NCI-H2227 treated with DMSO at 0.1 percent for 48 hours (cell line): Measurements from ENCODE around the gene CAVIN2.
A peak's percentile ranks its signal among the peaks of the same experiment; 100 is the strongest.

Experiments
- DNase-seq: peaks from one replicate; lab custom pipeline; 2025; lab: John Stamatoyannopoulos, UW

Gene CAVIN2, protein sequence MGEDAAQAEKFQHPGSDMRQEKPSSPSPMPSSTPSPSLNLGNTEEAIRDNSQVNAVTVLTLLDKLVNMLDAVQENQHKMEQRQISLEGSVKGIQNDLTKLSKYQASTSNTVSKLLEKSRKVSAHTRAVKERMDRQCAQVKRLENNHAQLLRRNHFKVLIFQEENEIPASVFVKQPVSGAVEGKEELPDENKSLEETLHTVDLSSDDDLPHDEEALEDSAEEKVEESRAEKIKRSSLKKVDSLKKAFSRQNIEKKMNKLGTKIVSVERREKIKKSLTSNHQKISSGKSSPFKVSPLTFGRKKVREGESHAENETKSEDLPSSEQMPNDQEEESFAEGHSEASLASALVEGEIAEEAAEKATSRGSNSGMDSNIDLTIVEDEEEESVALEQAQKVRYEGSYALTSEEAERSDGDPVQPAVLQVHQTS

DNA sequence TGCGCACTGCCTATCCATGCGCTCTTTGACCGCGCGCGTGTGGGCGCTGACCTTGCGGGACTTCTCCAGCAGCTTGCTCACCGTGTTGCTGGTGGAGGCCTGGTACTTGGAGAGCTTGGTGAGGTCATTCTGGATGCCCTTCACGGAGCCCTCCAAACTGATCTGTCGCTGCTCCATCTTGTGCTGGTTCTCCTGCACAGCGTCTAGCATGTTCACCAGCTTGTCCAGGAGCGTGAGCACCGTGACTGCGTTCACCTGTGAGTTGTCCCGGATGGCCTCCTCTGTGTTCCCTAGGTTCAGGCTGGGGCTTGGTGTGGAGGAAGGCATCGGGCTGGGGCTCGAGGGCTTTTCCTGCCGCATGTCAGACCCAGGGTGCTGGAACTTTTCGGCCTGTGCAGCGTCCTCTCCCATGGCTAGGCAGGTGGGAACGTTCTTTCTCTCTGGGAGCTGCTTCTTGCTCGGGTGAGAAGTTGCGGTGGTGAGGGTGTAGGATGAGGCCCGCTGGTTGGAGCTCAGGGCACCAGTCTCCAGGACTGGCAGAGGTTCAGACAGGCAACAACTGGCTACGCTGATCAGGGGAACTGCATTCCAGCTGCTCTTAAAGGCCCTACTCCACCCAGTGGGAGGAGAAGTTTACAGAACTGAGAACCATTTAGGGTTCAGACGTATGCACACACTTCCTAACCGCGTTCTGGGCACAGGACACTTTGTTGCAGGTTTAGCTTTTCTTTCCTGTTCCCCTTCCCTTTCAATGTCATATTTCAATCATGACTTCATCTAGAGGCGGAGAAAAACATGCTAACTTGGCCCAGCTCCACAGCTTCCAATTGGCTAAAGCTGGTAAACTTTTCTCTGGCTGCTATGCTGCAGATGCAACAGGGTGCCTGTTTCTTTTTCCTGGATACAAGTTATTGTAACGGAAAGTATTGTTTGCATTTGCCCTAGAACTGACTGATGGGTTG lies at the start of gene CAVIN2:
CAVIN2 (minus strand) TSS at position 574 of the 962 bp plus-strand sequence; CDS start at position 411, 163 bp downstream.
- DNase-seq = no peak

DNA sequence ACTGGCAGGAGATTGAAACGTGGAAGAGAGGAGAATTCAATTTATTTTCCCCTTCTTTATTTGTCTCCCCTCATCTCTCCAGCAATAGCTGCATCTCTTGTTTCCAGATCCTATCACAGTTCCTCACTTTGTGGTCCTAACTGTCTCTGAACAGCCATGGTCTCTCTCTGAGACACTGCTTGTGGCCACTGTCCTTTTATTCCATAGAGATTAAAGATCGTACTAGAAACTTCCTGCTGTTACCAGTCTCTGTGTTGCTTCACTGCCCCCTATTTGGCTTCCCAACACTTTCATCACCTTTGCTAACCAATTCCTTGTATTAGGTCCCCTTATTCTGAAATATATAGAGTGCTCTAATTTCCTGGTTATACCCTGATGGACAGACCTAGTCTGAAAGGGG lies 48.9 kb upstream of the CAVIN2 start:
- DNase-seq = no peak

DNA sequence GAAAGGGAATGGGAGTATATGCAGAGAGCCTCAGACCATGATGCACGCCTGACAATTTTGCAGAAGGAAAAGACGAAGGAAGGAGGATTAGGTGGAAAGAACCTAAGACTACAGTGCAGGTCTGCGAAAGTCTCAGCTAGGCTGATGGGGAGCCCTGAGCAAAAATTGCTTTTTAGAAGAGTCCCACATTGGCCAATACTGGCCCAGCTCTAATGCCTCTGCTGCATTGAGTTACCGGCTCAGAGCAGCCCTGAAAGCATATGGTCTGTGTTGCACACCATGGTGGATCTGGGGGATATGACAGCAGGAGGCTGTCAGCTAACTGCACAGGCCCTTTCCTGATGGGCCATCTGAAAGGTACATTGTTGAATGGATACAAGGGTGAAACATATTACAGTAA lies 48.3 kb upstream of the CAVIN2 start:
- no peak for DNase-seq

DNA sequence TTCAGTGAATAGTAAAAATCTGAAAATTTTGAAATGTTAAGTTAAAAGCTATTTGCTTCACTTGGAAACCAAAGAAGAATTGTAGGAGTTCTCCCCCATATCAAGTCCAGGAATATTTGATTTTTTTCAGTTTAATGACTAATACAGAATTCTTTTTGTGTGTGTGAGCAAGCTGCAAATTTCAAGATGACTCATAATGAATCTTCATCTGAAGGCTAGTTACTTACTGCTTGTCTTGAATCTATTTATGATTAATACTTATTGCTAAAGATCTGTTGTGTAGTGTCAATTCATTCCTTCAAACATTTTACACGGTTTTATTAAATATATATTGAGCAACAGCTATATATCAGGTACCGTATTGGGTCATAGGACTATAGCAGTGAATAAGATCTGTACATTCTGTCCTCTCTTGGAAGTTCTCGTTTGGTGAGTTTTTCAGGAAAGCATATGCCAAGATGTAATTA lies 47.8 kb upstream of the CAVIN2 start:
- DNase-seq = no peak

DNA sequence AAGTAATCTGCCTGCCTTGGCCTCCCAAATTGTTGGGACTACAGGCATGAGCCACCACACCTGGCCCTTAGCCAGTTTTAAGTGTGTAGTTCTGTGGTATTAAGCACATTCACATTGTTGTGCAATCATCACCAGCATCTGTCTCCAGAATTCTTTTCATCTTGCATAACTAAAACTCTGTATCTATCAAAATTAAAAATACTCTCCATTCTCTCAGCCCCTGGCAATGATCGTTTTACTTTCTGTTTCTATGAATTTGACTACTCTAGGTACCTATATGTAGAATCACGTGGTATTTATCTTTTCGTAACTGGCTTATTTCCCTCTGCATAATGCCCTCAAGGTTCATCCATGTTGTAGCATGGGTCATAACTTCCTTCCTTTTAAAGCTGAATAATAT lies 45.5 kb upstream of the CAVIN2 start:
- DNase-seq = no peak

DNA sequence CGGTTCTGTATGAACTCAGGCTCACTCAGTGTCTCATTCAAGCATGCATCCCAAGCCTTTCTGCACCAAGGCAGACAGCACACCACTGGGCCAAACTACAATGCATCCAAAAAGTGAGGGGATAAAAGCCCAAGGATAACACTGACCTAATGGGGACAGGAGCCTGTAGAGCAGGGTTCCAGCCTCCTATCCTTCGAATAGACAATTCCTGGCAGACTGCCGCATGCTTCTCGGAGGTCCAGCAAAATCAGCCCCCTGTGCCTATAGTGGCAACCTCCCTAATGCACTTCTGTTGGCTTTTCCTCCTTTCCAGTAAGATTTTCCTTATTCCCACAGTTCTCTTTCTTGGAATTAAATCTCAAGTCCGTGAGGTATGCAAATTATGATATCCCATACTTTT lies 44.8 kb upstream of the CAVIN2 start:
- DNase-seq = no peak

DNA sequence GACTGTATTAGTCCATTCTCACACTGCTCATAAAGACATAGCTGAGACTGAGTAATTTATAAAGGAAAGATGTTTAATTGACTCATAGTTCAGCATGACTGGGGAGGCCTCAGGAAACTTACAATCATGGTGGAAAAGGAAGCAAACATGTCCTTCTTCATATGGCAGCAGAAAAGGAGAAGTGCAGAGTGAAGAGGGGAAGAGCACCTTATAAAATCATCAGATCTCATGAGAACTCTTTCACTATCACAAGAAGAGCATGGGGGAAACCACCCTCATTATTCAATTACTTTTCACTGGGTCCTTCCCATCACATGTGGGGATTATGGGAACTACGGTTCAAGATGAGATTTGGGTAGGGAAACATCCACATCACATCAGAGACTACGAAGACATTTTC lies 43.0 kb upstream of the CAVIN2 start:
- no peak for DNase-seq

DNA sequence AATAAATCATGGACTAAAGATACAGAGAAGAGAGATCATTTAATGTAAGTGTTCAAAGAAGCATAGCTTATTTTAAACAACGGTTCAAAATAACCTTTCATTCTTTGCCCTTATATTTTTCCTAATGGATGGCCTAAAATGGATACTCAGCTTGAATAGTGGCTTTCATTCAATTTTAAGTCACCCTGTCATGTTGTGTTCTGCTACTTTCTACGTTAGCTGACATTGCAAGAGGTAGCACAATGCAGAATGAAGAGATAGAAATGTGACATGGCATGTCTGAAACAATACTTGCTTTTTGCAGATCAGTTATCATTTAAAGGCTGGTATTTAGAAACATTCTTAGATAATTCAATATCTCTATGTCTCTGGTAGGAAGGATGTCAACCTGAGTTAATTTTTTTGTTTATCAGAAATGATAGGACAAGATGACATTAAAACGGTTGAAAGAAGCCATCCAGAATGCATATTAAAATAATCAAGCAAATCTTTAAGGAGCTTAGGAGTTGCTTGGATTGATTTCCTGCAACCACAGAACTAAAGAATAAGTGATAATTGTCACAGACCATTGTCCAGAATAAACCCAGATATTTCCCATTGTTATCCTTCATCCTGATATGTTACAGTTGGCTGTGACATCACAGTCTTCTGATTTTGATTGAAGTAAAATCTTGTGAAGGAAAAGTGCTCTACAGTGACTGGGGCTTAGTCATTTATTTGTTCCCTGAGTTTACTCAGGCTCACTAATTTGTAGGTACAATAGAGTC lies 41.7 kb upstream of the CAVIN2 start:
- DNase-seq = no peak

DNA sequence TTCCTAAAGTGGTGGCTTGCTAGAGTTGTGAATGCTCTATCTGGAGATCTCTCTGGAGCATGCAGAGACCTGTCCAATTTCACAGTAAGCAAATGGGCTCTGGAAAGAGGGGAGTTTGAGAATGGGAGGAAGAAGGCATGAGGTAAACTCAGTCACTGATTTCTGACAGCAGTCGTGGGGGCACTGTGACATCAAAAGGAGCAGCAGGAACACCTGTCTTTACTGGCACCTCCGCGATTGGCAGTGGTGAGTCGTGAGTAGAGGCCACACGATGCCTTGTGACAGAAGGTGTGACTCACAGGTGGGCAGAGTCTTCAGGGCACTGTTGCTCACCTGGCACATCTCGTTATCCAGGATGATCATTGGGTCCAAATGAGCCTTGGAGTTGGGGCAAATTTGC lies 38.8 kb upstream of the CAVIN2 start:
- no peak for DNase-seq

DNA sequence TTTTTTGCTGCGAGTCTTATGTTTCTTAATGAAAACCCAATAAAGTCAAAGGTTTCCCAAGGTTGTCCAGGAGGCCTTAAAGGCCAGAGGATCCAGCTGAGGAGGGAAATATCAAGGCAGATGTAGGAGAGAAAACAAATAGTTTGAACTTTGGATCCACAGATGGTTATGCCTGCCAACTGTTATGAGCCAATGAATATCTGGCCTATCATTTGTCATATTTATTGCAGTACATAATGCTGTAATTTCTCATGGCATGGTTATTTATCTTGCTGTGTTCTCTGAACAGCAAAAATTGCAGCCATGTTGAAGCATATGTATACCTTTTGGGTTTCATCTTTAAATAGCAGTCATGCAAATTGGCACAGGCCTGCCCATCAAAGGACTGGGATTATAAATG lies 38.2 kb upstream of the CAVIN2 start:
- no peak for DNase-seq

DNA sequence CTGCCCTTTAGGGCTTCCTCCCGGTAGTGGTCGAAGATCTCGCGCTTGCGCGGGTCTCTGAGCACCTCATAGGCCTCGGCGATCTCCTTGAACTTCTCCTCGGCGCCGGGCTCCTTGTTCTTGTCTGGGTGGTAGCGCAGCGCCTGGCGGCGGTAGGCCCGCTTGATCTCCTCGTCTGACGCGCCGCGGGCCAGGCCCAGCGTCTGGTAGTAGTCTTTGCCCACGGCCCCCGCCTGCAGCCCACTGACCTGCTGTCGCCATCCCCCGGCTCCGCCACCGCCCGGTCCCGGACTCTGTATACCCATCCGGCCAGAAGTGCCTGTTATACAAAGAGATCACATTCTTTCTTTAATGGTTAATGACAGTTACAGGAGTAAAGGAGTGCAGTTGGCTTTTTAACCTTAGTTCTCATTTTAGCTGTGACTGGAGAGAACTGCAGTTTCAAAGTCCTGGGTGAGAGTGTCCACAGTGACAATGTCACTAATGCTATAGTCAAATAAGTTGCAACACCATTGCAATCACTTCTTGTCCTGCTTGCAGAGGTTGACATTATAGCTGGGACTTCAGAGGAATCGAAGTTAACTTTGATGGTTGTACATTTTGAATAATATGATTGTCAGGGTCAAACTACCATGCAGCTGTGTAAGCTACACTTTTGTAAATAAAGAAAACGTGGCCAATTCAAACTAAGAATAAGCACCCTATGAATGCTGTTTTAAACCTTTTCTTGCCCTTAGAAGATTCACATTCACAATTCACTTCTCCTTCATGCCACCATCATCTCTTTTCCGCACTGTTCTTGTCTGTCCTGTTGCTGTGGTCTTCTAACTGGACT lies 35.3 kb upstream of the CAVIN2 start:
- no peak for DNase-seq

DNA sequence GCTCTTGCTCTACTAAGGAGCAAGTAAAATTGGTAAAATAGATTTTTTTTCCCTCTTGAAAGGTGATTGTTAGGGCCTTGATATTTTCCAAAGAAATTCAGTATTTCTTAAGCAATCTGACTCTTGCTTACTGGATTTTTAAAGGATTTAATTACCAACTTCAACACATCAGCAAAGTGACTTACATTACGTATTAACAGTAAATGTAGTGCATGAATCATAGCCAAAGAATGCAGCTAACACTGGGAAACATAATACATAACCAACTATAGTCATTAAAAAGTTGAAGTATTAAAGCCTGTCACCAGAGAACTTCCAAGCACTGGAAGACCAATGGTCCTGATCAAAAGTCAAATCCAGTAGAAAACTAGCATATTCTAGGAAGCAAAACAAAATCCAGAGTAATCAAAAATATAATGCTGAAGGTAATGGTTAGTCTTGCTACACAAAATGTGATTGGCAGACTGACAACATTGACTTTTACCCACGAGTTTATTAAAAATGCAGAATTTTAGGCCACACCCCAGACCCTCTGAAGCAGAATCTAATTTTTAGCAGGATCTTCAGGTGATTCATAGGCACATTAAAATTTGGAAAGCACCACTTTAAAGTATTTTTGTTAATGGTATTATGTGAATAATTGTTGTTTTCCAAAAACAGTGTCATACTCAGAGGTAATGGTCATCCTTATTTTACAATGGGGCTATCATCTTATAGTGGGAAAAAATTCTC lies 31.8 kb upstream of the CAVIN2 start:
- DNase-seq = no peak

DNA sequence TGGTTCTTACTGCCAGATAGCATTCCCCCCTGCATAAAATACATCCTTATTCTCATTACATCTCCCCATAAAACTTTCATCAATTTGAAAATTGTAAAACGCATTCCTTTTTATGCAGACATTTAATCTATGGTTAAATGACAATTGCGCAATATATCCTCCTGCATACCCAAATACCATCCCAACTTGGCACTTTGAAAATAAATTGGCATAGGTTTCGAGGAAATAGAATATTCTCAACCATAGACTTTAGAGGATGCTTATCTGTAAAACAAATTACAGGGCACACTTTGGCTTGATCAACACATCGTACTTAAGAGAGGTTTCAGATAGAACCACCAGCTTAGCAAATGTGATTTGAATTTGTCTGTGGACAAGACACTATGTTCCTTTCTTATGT lies 31.0 kb upstream of the CAVIN2 start:
- no peak for DNase-seq

DNA sequence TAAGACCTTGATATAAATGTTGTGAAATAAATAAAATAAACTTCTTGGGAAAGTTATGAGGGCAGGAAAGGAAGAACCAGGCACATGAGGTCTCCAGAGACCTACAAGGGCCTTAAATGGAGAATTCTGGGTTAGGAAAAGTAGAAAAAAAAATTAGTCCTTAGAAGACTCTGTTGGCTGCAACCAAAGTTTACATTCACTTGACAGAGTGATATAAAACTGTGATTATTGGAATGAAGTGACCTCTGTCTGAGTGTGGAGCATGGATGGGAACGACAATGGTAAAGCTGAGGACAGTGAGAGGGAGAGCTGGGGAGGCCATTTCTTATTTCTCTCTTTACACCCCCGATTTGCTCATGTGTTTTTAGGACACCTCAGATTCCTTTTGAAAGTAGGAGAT lies 29.0 kb upstream of the CAVIN2 start:
- DNase-seq = no peak

DNA sequence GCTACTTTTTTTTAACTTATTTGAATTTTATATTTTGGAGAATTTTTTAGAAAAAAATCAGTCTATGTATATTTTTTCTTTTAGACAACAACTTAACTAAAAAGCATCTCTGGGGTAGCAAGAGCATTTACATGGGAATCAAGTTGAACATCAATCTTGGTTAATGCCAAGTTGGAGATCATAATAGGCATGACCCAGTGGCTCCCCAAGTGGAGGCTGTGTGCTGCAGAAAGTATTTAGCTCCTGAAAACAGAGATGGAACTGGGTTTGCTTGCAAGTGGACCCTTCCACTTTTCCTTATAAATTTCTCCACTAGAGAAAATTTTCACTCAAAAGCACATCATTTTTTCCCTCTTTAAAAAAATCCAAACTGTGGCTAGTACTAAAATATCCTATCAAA lies 23.9 kb upstream of the CAVIN2 start:
- peak; percentile 43 for DNase-seq

DNA sequence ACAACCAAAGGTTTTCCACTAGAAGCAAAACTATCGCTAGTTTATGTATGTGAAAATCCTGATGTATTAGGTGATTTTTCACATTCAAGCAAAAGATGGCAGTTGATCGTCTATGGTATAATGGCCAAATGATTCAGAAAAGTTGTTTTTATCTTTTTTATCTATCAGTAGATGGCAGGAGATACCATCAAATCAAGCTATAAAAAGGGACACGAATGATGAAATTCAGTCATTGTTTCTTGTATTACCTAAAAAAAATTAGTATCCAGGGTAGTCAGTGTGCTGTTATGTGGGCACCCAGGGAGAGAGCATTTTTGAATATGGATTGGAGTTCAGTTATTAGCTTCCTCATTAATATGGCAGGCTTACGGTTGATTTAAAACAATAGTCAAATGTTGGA lies 22.9 kb upstream of the CAVIN2 start:
- DNase-seq = peak; percentile 68

DNA sequence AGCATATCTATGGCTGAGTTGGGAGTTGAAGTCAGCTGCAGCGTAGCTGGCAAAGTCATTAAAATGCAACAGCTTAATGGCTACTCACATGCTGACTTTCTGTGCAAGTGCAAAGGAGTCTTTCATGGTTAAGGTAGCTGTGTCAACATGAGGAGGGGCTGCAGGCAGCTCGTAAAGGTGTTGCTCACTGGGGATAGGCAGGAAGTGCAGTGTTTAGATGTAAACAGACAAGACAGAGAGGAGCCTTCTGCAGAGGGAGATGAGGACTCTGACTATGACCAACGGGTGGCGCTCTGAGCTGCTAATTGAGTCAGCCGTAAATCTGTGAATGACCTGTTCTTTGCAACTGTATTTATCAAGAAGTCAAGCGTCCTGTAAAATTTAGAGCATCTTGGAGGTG lies 22.3 kb upstream of the CAVIN2 start:
- DNase-seq = peak; percentile 86

DNA sequence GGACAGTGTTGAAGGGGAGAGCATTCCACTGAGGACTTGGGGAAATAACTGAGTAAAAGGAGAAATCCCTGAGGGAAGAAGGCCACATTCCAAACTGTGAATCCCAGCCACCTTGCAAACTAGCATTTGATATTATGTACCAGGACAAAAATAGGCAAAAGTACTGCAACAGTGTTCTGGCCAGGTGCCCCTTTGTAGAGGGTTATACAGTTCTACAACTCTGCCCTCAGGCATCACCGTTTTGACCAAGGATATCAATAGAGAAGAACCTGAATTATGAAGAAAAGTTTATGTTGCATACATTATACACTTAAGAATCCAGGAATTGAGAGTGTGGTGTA lies 20.6 kb upstream of the CAVIN2 start:
- no peak for DNase-seq

DNA sequence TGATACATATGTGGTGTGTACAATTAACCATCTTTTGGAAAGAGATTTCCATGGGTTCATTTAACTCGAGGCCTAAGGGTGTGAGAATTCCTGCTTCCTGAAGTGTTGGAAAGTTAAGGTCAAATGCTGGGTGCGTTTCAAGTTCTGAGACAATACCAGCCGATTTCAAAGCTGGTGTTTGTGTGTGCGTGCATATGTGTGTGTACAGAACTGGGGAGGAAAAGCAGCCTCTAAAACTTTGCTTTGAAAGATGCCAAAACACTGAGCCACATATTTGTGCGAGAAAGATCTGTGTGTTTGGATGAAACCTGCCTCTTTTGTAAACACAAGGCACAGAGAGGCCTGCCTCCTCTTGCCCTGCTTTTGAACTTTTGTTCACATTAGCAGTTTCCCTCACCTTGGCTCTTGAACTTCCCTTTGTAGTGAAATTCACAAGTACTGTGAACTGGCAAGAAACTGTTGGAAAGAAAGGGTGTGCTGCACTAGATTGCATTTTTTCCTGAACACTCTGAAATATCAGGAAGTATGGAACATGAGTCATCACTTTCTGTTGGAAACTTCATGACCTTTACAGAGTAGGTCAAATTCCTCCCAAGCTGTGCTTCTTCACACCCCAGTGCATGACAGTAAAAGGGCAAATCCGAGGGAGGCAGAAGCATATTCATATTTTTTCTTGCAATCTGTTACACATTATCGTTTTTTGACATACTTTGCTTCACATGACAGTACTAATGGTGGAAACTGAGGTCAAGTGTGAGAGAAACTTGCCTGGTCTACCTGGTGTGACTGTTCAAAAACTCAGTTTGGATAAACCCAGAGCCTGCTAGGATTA lies 20.0 kb upstream of the CAVIN2 start:
- no peak for DNase-seq

DNA sequence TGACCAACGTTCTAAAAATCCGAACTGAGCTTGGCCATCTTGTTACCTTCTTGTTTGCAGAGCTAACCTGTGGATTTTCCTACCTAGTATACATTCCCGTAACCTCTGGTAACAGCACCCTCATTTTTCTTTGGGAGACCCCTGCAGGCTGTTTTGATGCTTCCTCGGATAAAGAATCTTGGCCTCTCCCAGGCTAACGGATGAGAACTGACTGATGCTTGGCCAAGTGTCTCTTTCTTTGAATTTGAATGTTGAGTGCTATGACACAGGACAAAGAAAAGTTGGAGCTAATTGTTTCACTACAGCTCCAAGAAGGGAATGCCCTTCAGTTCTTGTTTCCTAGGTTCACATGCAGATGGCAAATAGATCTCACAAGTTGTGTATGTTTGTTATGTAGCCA lies 19.3 kb upstream of the CAVIN2 start:
- no peak for DNase-seq
